Activated CD4-positive, alpha-beta T cell treated with anti-CD3 and anti-CD28 coated beads, Interleukin-2, amount 50 U/mL, for 48 hours (primary cell): ENCODE data around the gene PHF13.

Source experiments
- DNase-seq, 2 experiments: peaks; one replicate each; pipeline ENCODE4 v3.0.0-alpha.2; 2020

The PHF13 gene

DNA sequence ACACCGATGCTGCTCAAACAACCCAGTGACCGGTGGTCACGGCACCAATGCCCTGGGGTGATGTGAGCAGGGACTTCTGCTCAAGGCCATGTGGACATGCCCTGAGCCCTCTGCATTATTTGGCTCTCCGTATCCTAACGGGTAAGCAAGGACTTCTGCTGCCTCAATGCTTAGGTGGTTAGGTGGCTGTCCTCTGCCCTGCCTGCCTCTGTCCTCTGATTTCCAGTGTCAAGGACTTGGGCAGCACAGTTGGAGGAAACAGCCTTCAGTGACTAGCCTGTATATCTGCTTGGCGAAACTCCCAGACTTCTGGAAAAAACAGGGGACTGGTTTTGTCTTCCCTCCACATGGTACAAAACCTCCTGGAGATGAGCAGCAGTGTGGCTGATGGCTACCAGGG, 53.6 kb downstream of the PHF13 start:
- no peak for DNase-seq

DNA sequence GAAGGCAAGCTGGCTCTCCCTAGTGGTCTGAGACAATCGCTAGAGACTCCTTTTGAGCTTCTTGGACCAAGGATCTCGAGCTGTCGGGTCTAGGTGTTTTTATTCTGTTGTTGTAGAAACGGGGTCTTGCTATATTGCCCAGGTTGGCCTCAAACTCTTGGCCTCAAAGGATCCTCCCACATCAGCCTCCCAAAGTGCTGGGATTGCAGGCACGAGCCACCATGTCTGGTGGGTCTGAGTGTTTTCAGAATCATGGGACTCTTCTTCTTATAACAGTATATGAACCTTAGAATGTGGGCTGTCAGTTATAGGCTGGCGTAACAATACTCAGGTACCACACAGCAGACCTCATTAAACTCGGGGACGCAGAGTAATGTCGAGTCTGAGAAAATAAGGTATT, 55.0 kb downstream of the PHF13 start:
- no peak for DNase-seq

DNA sequence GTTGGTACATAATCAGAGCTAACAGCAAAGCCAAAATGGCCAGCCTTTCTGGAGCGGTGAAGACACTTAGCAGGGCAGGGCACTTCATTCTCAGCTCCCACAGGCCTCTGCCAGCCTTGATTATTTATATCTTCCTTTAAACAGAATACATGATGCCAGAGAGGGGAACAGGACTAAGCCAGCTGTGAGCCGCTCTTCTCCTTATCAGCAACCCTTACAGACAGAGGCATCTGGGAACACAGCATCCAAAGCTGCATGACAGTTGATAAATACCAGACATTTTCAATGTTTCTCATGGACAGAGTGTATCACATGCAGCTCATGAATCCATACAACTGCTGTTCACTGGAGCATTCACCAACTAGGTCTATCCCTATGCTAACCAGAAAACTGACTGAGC, 59.0 kb downstream of the PHF13 start:
- no peak for DNase-seq
